WTC11 (cell line): ENCODE measurements around the gene ZNF771.
"Not testable (repeated sequence)": the region's sequence is repeated elsewhere in the genome, so short reads cannot be mapped to it uniquely, and the experiment has no call there.

Source experiments
- ATF1 ChIP-seq: sonication (generic); formaldehyde crosslinking; IDR thresholded peaks from 2 replicates; pipeline ENCODE4 v1.8.1; 2023; ENCODE audit warnings: mild to moderate bottlenecking, moderate library complexity, missing genetic modification reagents
- ATF3 ChIP-seq: sonication (generic); formaldehyde crosslinking; conservative IDR thresholded peaks from 2 replicates; pipeline ENCODE4 v1.8.1; 2022; ENCODE audit warnings: mild to moderate bottlenecking, missing genetic modification reagents
- CTCF ChIP-seq: fragments of 200-600 bp; IDR thresholded peaks from 2 replicates; pipeline ENCODE4 v1.8.0; 2022; ENCODE audit warnings: antibody characterized with exemption
- ESRRA ChIP-seq: sonication (generic); formaldehyde crosslinking; IDR thresholded peaks from 2 replicates; pipeline ENCODE4 v1.8.1; 2022; ENCODE audit warnings: mild to moderate bottlenecking, missing genetic modification reagents, borderline replicate concordance
- GABPB1 ChIP-seq: sonication (generic); formaldehyde crosslinking; IDR thresholded peaks from 2 replicates; pipeline ENCODE4 v1.8.1; 2023; ENCODE audit warnings: mild to moderate bottlenecking, missing genetic modification reagents
- MAX ChIP-seq: sonication (generic); formaldehyde crosslinking; IDR thresholded peaks from 2 replicates; pipeline ENCODE4 v1.8.0; 2022; ENCODE audit warnings: mild to moderate bottlenecking, missing genetic modification reagents
- PRRX2 ChIP-seq: fragments of 250-450 bp; sonication (Bioruptor Pico); IDR thresholded peaks from 2 replicates; pipeline ENCODE4 v1.8.0; 2021; ENCODE audit warnings: mild to moderate bottlenecking
- RELA ChIP-seq: sonication (generic); formaldehyde crosslinking; IDR thresholded peaks from 2 replicates; pipeline ENCODE4 v1.8.1; 2022; ENCODE audit warnings: missing genetic modification reagents, mild to moderate bottlenecking, borderline replicate concordance
- ZBTB21 ChIP-seq: sonication (generic); formaldehyde crosslinking; IDR thresholded peaks from 2 replicates; pipeline ENCODE4 v1.8.1; 2023; ENCODE audit warnings: mild to moderate bottlenecking, missing genetic modification reagents, borderline replicate concordance
- ZNF121 ChIP-seq: sonication (generic); formaldehyde crosslinking; IDR thresholded peaks from 2 replicates; pipeline ENCODE4 v1.8.0; 2023; ENCODE audit warnings: missing genetic modification reagents
- ZNF396 ChIP-seq: fragments of 250-450 bp; sonication (Bioruptor Pico); IDR thresholded peaks from 2 replicates; pipeline ENCODE4 v1.8.0; 2021; ENCODE audit warnings: mild to moderate bottlenecking, moderate library complexity, borderline replicate concordance
- ZNF416 ChIP-seq: fragments of 250-450 bp; sonication (Bioruptor Pico); IDR thresholded peaks from 2 replicates; pipeline ENCODE4 v1.9.0; 2021; ENCODE audit warnings: mild to moderate bottlenecking, inconsistent platforms

DNA sequence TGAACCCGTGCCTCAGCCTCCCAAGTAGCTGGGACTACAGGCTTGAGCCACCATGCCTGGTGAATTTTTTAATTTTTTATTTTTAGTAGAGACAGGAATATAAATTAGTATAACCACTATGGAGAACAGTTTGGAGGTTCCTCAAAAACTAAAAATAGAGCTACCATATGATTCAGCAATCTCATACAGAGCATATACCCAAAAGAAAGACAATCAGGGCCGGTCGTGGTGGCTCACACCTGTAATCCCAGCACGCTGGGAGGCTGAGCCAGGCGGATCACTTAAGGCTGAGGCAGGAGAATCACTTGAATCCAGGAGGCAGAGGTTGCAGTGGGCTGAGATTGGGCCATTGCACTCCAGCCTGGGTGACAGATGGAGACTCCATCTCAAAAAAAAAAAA is 54.0 kb downstream of the ZNF771 start:
- not testable (repeated sequence) for TF ChIP-seq ZNF416 (CRISPR knock-in tag); ATF1 (CRISPR knock-in tag); PRRX2 (CRISPR knock-in tag); ZNF396 (CRISPR knock-in tag); MAX (CRISPR knock-in tag); ZBTB21; CTCF; ATF3 (CRISPR knock-in tag); ZNF121; ESRRA (CRISPR knock-in tag); GABPB1 (CRISPR knock-in tag); RELA
